HepG2 (cell line): ENCODE results near the gene ZNF429. TPM values are rescaled to one million over a fixed set of nuclear protein-coding genes. Genes with fewer than 3 reads are reported as not detected.
"Not testable (repeated sequence)": the region's sequence is repeated elsewhere in the genome, so short reads cannot be mapped to it uniquely, and the experiment has no call there.

Source experiments
- ATAC-seq: fragments of 200-7000 bp; cut with Tn5 transposase; 3 replicates; pipeline ENCODE4 v1.9.1; 2020; ENCODE audit warnings: mild to moderate bottlenecking, moderate library complexity
- BruUV-seq: library from RNA; stranded (reverse); fragments of 400-500 nt; replicated peaks from 2 replicates; lab custom pipeline; 2021; lab: Mats Ljungman, UMichigan
- CTCF ChIA-PET: fragments of 300-600 bp; formaldehyde crosslinking; extraction: SDS; loops from one replicate; lab custom pipeline; 2021; ENCODE audit warnings: low total read pairs, inconsistent platforms, low intra/inter-chr PET ratio; lab: Yijun Ruan, JAX
- POLR2A ChIA-PET: fragments of 350-600 bp; sonication (Branson Sonifier 250); formaldehyde crosslinking; loops from one replicate; lab custom pipeline; 2020; ENCODE audit warnings: antibody characterized with exemption, inconsistent platforms; lab: Yijun Ruan, JAX
- DNase-seq: peaks from one replicate; pipeline ENCODE4 v3.0.0-alpha.2; 2015; ENCODE audit warnings: low spot score
- FAIRE-seq: peaks from 3 replicates; lab custom pipeline; 2011; peaks lifted over from hg19 to GRCh38; lab: Jason Lieb, UNC
- H2AFZ ChIP-seq: one replicate; pipeline ENCODE4 v1.6.1; 2011; ENCODE audit warnings: low read length, inconsistent platforms
- H3K27ac ChIP-seq: fragments of 300-600 bp; 3 replicates; pipeline ENCODE4 v1.8.0; 2011; ENCODE audit warnings: mixed run types, mild to moderate bottlenecking, mixed read lengths, low read length, inconsistent platforms; ENCODE audit not compliant: insufficient read depth; ENCODE audit errors: extremely low read length
- H3K27me3 ChIP-seq, 2 experiments: fragments of 200-600 bp in 1 of 2; 2 replicates in 1 of 2; 3 replicates in 1 of 2; pipeline versions ENCODE4 v1.6.0 to v1.8.0; 2011; ENCODE audit warnings: low read length in 2 of 2, mild to moderate bottlenecking in 2 of 2, moderate library complexity in 2 of 2, inconsistent platforms in 1 of 2; ENCODE audit not compliant: insufficient read depth in 2 of 2, control insufficient read depth in 1 of 2
- H3K36me3 ChIP-seq, 2 experiments: fragments of 200-600 bp in 1 of 2; replicated peaks in 1 of 2; 2 replicates in 1 of 2; 3 replicates in 1 of 2; pipeline versions ENCODE4 v1.5.1 to v1.8.0; 2011; ENCODE audit warnings: low read length in 2 of 2, inconsistent platforms in 1 of 2; ENCODE audit not compliant: insufficient read depth in 2 of 2, control insufficient read depth in 1 of 2
- H3K4me1 ChIP-seq: 2 replicates; pipeline ENCODE4 v1.5.1; 2012; ENCODE audit warnings: low read length, inconsistent platforms; ENCODE audit not compliant: insufficient read depth
- H3K4me2 ChIP-seq: 2 replicates; pipeline ENCODE4 v1.6.0; 2011; ENCODE audit warnings: low read depth, low read length, inconsistent platforms
- H3K4me3 ChIP-seq, 3 experiments: fragments of 200-600 bp in 1 of 3; sonication (generic), shearing (Covaris generic) in 1 of 3; replicated peaks in 1 of 3; 2 replicates each; pipeline ENCODE4 v1.5.1; 2011 to 2016; ENCODE audit warnings: low read length in 3 of 3, inconsistent platforms in 2 of 3, low read depth in 2 of 3, mild to moderate bottlenecking in 2 of 3, control low read depth in 1 of 3, mixed read lengths in 1 of 3; ENCODE audit not compliant: insufficient read depth in 1 of 3
- H3K79me2 ChIP-seq: one replicate; pipeline ENCODE4 v1.6.1; 2011; ENCODE audit warnings: low read length, inconsistent platforms; ENCODE audit not compliant: insufficient read depth
- H3K9ac ChIP-seq: 2 replicates; pipeline ENCODE4 v1.6.0; 2011; ENCODE audit warnings: mild to moderate bottlenecking, low read depth, low read length, inconsistent platforms; ENCODE audit not compliant: insufficient read depth
- H3K9me3 ChIP-seq: 2 replicates; pipeline ENCODE4 v1.5.1; 2012; ENCODE audit warnings: mild to moderate bottlenecking, low read length
- H4K20me1 ChIP-seq: 2 replicates; pipeline ENCODE4 v1.6.0; 2011; ENCODE audit warnings: inconsistent platforms, mild to moderate bottlenecking, low read length, moderate library complexity; ENCODE audit not compliant: insufficient read depth
- ATF7 ChIP-seq, 2 experiments: fragments of 450-650 bp in 1 of 2; sonication (generic) in 1 of 2; formaldehyde crosslinking in 1 of 2; IDR thresholded peaks; 2 replicates each; pipeline versions ENCODE4 v1.4.0 to v1.6.1; 2016 to 2020; ENCODE audit warnings: antibody characterized with exemption in 1 of 2, mild to moderate bottlenecking in 1 of 2, missing genetic modification reagents in 1 of 2
- IRX3 ChIP-seq: sonication (generic); formaldehyde crosslinking; IDR thresholded peaks from 2 replicates; pipeline ENCODE4 v1.8.1; 2023; ENCODE audit warnings: mild to moderate bottlenecking, low read depth, missing genetic modification reagents, borderline replicate concordance
- JUND ChIP-seq: sonication (generic); formaldehyde crosslinking; IDR thresholded peaks from 2 replicates; pipeline ENCODE4 v1.8.0; 2022; ENCODE audit warnings: mild to moderate bottlenecking, missing genetic modification reagents
- PITX1 ChIP-seq: sonication (generic); formaldehyde crosslinking; IDR thresholded peaks from 2 replicates; pipeline ENCODE4 v1.5.1; 2020; ENCODE audit warnings: mild to moderate bottlenecking, missing genetic modification reagents
- RAD21 ChIP-seq: fragments of 450-650 bp; formaldehyde crosslinking; IDR thresholded peaks from 2 replicates; pipeline ENCODE4 v1.5.0; 2020; ENCODE audit warnings: mild to moderate bottlenecking
- U2AF2 ChIP-seq: fragments of 200-400 bp; formaldehyde crosslinking; IDR thresholded peaks from 2 replicates; pipeline ENCODE4 v1.6.1; 2017; ENCODE audit warnings: low read depth, mild to moderate bottlenecking, low read length
- WGBS: methylation state at CpG from one replicate; pipeline ENCODE4 v1.1.6; 2017; ENCODE audit warnings: low lambda C conversion rate; 5-methylcytosine and 5-hydroxymethylcytosine counted together
- in situ Hi-C: cut with HindIII; loops from 2 replicates; pipeline ENCODE4 v1.10.0; 2017; ENCODE audit warnings: low pct_unique_long_range_greater_than_20kb; ENCODE audit not compliant: extremely low pct_ligation_motif_present
- intact Hi-C: fragments of 100-400 bp; cut with micrococcal nuclease; formaldehyde crosslinking; loops from one replicate; pipeline ENCODE4 v1.10.0; 2022; ENCODE audit not compliant: unreplicated experiment
- polyA plus RNA-seq, 8 experiments: library from polyadenylated mRNA; depleted of rRNA in 3 of 8; stranded (reverse) in 7 of 8; unstranded in 1 of 8; fragments of >200 nt; fragmentation: Illumina TruSeq in 4 of 8; extraction: Trizol in 4 of 8; gene quantifications; 2 replicates each; pipeline versions ENCODE4 v1.2.1 to v1.2.3, GENCODE V29; 2011 to 2016; ENCODE audit warnings: low read depth in 4 of 8, missing spikeins in 1 of 8, mixed read lengths in 1 of 8; ENCODE audit not compliant: insufficient read depth in 1 of 8
- total RNA-seq, 5 experiments: library from RNA; depleted of rRNA; stranded (reverse); fragments of >200 nt; fragmentation: Illumina TruSeq; extraction: Trizol; gene quantifications; 2 replicates each; pipeline ENCODE4 v1.2.3, GENCODE V29; 2016; ENCODE audit warnings: low read depth in 1 of 5

ZNF429 gene
- total and polyA plus RNA-seq, 2 of the 13 experiments (the other 11 are each of a cell fraction or from before 2014, with no cell fraction given), result 3.3 to 3.4 TPM

GRCh38 chr19:21602082-21602658 is 96.8 kb downstream of the ZNF429 start (continued):
- TF ChIP-seq IRX3 (CRISPR knock-in tag), result no peak
- TF ChIP-seq PITX1 (CRISPR knock-in tag), result no peak
- TF ChIP-seq RAD21 (CRISPR knock-in tag), result no peak
- TF ChIP-seq U2AF2, result no peak
- TF ChIP-seq JUND, result no peak

GRCh38 chr19:21602659-21603430 is 97.4 kb downstream of the ZNF429 start:
- H3K79me2 ChIP-seq; BruUV-seq; H3K27me3 ChIP-seq; POLR2A ChIA-PET; H3K27ac ChIP-seq; H3K9me3 ChIP-seq; H3K9ac ChIP-seq; H4K20me1 ChIP-seq; H2AFZ ChIP-seq; H3K4me3 ChIP-seq; DNase-seq; intact Hi-C loops; in situ Hi-C loops; H3K36me3 ChIP-seq; ATAC-seq; CTCF ChIA-PET; FAIRE-seq; TF ChIP-seq ATF7 (CRISPR knock-in tag; IDR thresholded peaks at IDR 0.05): not testable (repeated sequence)
- H3K4me2 ChIP-seq, result peak overlapping the region; percentile 65; the same call in 1 of the 2 replicates
- peaks cover 13% of the 10 kb centered on the region for H3K4me1 ChIP-seq
- TF ChIP-seq ATF7 (IDR thresholded peaks at IDR 0.05), result 0 out of 2 replicates have a peak, but pooled peaks have one; percentile 2
- WGBS, result 30% methylated on average over 11 of the region's 11 CpGs
